ENCODE results near the gene HECW1. TPM values are rescaled to one million over a fixed set of nuclear protein-coding genes. Genes with fewer than 3 reads are reported as not detected.

HECW1 gene
- total RNA-seq, 6 donors from 2014 or later: 0.10 to 1.0 (median 0.76) TPM; not detected in 1

DNA sequence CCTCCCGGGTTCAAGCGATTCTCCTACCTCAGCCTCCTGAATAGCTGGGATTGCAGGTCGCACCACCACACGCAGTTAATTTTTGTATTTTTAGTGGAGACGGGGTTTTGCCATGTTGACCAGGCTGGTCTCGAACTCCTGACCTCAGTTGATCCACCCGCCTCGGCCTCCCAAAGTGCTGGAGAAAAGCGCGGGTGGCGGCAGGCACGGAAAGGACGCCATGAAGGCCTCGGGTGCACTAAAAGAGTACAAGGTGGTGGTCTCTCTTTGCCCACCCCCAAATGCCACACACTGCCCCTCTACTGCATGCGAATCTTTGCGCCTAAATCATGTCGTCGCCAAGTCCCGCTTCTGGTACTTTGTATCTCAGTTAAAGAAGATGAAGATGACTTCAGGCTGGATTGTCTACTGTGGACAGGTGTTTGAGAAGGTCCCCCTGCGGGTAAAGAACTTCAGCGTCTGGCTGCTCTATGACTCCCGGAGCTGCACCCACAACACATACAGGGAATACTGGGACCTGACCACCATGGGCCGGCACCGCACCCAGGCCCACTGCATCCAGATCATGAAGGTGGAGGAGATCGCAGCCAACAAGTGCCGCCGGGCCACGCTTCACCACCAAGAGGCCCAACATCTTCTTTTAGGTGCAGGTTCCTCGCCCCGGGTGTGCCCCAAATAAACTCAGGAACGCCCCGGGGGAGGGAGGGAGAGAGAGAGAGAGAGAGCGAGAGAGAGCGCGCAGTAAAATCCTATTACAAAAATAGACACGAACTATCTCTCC lies 161.7 kb downstream of the HECW1 start:
- Histone ChIP-seq H3K27ac (no peak overlapping the region), H3K9me3 (peaks cover 0 to 4% (median 0%) of the 10 kb centered on the region in 4 donors), H3K4me3 (no peak overlapping the region), H3K27me3 (no peaks in the 10 kb centered on the region), H3K4me1 (no peaks in the 10 kb centered on the region), H3K36me3 (no peaks in the 10 kb centered on the region)
- peak in 1 of 2 donors; percentile 56 for DNase-seq
- 96 to 97% methylated on average over 34 to 36 of the region's 36 CpGs for WGBS, 2 donors
- TF ChIP-seq POLR2A (IDR thresholded peaks at IDR 0.05) (no peak), POLR2AphosphoS5 (IDR thresholded peaks at IDR 0.05) (no peak), EP300 (IDR thresholded peaks at IDR 0.05) (no peak)
- TF ChIP-seq, protein P1, sequence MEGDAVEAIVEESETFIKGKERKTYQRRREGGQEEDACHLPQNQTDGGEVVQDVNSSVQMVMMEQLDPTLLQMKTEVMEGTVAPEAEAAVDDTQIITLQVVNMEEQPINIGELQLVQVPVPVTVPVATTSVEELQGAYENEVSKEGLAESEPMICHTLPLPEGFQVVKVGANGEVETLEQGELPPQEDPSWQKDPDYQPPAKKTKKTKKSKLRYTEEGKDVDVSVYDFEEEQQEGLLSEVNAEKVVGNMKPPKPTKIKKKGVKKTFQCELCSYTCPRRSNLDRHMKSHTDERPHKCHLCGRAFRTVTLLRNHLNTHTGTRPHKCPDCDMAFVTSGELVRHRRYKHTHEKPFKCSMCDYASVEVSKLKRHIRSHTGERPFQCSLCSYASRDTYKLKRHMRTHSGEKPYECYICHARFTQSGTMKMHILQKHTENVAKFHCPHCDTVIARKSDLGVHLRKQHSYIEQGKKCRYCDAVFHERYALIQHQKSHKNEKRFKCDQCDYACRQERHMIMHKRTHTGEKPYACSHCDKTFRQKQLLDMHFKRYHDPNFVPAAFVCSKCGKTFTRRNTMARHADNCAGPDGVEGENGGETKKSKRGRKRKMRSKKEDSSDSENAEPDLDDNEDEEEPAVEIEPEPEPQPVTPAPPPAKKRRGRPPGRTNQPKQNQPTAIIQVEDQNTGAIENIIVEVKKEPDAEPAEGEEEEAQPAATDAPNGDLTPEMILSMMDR (IDR thresholded peaks at IDR 0.05): no peak
- ATAC-seq (ENCODE audit: low FRiP score in 2 of 2): no peak

DNA sequence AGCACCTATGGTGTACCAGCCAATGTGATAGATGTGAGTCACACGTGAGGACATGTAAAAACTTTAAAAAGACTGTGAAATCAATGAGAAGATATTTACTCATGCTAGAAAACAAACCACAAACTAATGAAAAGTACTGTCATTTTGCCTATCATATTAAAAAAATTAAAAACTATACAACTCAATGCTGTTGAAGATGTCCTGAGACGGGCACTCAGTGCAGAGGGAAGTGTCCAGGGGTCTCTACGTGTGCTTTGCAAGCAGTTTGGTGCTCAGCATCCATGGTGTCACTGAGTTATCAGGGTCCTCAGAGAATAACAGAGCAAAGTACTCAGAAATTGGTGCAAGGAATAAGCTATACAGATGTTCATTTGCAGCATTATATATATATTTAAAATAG lies 162.3 kb downstream of the HECW1 start:
- TF ChIP-seq POLR2AphosphoS5 (IDR thresholded peaks at IDR 0.05) (no peak), EP300 (IDR thresholded peaks at IDR 0.05) (no peak), POLR2A (IDR thresholded peaks at IDR 0.05) (no peak)
- TF ChIP-seq, protein P1 (IDR thresholded peaks at IDR 0.05): no peak
- no peak for ATAC-seq (ENCODE audit: low FRiP score in 2 of 2)
- Histone ChIP-seq H3K27me3 (no peaks in the 10 kb centered on the region), H3K4me3 (no peak overlapping the region), H3K27ac (no peak overlapping the region), H3K36me3 (no peaks in the 10 kb centered on the region), H3K4me1 (no peaks in the 10 kb centered on the region), H3K9me3 (peaks cover 0 to 4% (median 0%) of the 10 kb centered on the region in 4 donors)
- no peak for DNase-seq
- 84 to 87% methylated on average over 3 of the region's 3 CpGs for WGBS, 2 donors

DNA sequence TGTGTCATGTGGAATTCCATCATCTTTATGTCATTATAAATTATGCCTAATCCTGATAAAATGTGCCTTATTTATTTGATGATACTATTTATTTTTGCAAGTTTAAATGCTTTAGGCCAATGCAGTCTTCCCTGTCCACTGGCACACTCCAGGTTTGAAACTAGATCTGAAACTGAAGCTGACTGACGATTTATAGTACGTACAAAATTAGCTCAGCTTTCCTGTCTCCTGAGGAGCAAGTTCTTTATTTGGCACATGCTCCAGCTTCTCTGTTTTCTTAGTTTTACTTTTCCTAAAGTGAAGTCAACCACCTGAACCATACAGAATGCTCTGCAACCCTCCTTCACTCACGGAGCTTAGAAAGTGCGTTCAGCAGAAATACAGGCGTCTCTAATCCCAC lies 164.1 kb downstream of the HECW1 start:
- H3K4me3 ChIP-seq: no peak overlapping the region
- no peaks in the 10 kb centered on the region for H3K27me3 ChIP-seq
- 66 to 76% methylated on average over 5 of the region's 5 CpGs for WGBS, 2 donors
- peaks cover 0 to 2% (median 0%) of the 10 kb centered on the region in 4 donors for H3K4me1 ChIP-seq
- no peak for DNase-seq
- no peak for ATAC-seq (ENCODE audit: low FRiP score in 2 of 2)
- H3K36me3 ChIP-seq: no peaks in the 10 kb centered on the region
- TF ChIP-seq POLR2A (IDR thresholded peaks at IDR 0.05): no peak
- TF ChIP-seq EP300 (IDR thresholded peaks at IDR 0.05): no peak
- no peaks in the 10 kb centered on the region for H3K9me3 ChIP-seq
- H3K27ac ChIP-seq: no peak overlapping the region

DNA sequence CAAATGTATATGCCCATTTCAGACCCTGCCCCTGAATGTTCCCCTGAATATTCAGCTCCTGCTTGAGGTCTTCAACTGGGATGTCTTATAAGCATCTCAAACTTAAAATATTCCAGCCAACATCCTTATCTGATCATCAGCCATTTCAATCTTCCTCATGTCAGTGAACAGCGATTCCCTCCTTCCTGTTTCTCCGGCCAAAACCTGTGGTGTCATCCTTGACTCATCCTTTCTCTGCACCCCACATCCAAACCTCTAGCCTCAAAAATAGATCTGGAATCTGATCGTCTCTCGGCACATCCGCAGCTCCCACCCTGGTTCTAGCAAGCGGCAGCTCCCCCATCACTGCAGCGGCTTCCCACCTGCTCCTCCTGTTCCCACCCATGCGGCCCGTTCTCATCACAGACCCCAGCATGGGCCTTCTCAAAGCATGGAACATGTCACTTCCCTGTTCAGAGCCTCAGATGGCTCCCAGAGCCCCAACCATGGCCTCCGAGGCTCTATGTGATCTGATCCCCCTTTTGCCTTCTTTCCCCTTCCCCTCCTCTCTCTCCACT lies 165.7 kb downstream of the HECW1 start:
- Histone ChIP-seq H3K27me3 (no peaks in the 10 kb centered on the region), H3K27ac (no peak overlapping the region), H3K4me1 (peaks cover 0 to 2% (median 0%) of the 10 kb centered on the region in 4 donors), H3K36me3 (no peaks in the 10 kb centered on the region), H3K4me3 (no peak overlapping the region), H3K9me3 (no peaks in the 10 kb centered on the region)
- WGBS, 2 donors: 81 to 92% methylated on average over 10 of the region's 10 CpGs
- TF ChIP-seq EP300 (IDR thresholded peaks at IDR 0.05) (no peak), POLR2AphosphoS5 (IDR thresholded peaks at IDR 0.05) (no peak), POLR2A (IDR thresholded peaks at IDR 0.05) (no peak)
- TF ChIP-seq, protein P1 (IDR thresholded peaks at IDR 0.05): no peak
- DNase-seq: no peak
- no peak for ATAC-seq (ENCODE audit: low FRiP score in 2 of 2)

DNA sequence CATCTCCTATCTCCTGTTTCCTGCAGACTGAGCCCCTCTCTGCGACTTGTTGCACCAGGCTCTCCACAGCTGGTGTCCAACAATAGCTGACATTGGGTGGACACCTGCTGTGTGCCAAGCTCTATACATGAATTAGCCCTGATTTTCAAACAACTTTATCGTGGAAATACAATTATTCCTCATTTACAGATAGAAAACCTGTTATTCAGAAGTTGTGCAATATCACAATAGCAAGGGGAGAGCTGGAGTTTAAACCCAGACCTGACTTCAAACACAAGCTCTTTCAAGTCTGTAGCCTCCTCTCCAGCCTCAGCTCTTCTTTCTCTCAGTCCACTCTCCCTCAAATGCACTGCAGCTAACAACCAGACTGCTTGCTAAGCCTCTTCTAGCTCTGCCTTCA lies 168.8 kb downstream of the HECW1 start:
- TF ChIP-seq POLR2A (IDR thresholded peaks at IDR 0.05): no peak
- TF ChIP-seq, protein P1 (IDR thresholded peaks at IDR 0.05): no peak
- no peak for TF ChIP-seq POLR2AphosphoS5 (IDR thresholded peaks at IDR 0.05)
- no peak for TF ChIP-seq EP300 (IDR thresholded peaks at IDR 0.05)
- no peak overlapping the region for H3K4me3 ChIP-seq
- H3K9me3 ChIP-seq: no peaks in the 10 kb centered on the region
- peaks cover 0 to 2% (median 0%) of the 10 kb centered on the region in 4 donors for H3K4me1 ChIP-seq
- H3K36me3 ChIP-seq: no peaks in the 10 kb centered on the region
- 57 to 63% methylated on average over 2 of the region's 2 CpGs for WGBS, 2 donors
- no peaks in the 10 kb centered on the region for H3K27me3 ChIP-seq
- no peak for DNase-seq
- no peak for ATAC-seq (ENCODE audit: low FRiP score in 2 of 2)
- no peak overlapping the region for H3K27ac ChIP-seq

Measured in upper lobe of left lung (tissue), 6 donors.